Measurements from ENCODE around the gene RNF213.
"Not testable (repeated sequence)": the region's sequence is repeated elsewhere in the genome, so short reads cannot be mapped to it uniquely, and the experiment has no call there.

RNF213 gene

GRCh38 chr17:80327518-80327917, 66.9 kb downstream of the RNF213 start:
- DNase-seq = no peak

- no peak for DNase-seq
These were observed 68.2 kb downstream of the RNF213 start for GRCh38 chr17:80328634-80329380.

- DNase-seq = not testable (repeated sequence)
These were observed 68.8 kb downstream of the RNF213 start for GRCh38 chr17:80329421-80329820.

- no peak for DNase-seq
These were observed 69.6 kb downstream of the RNF213 start for GRCh38 chr17:80330276-80330675.

- not testable (repeated sequence) for DNase-seq
These were observed 70.3 kb downstream of the RNF213 start for GRCh38 chr17:80330938-80331337.

- DNase-seq = no peak
These were observed 71.2 kb downstream of the RNF213 start for GRCh38 chr17:80331820-80332219.

- no peak for DNase-seq
These were observed 76.7 kb downstream of the RNF213 start for GRCh38 chr17:80337195-80337895.

GRCh38 chr17:80339118-80339517, 78.5 kb downstream of the RNF213 start:
- no peak for DNase-seq

- DNase-seq = no peak
These were observed 79.2 kb downstream of the RNF213 start for GRCh38 chr17:80339731-80340456.

- DNase-seq = no peak
These were observed 84.7 kb downstream of the RNF213 start for GRCh38 chr17:80345321-80345720.

- no peak for DNase-seq
These were observed 85.3 kb downstream of the RNF213 start for GRCh38 chr17:80345841-80346497.

- DNase-seq = no peak
These were observed 86.0 kb downstream of the RNF213 start for GRCh38 chr17:80346498-80347275.

GRCh38 chr17:80347536-80347935, 86.9 kb downstream of the RNF213 start:
- no peak for DNase-seq

GRCh38 chr17:80347948-80348351, 87.3 kb downstream of the RNF213 start:
- DNase-seq = no peak

GRCh38 chr17:80348551-80349150, 88.0 kb downstream of the RNF213 start:
- no peak for DNase-seq

- DNase-seq = no peak
These were observed 88.5 kb downstream of the RNF213 start for GRCh38 chr17:80349151-80349651.

GRCh38 chr17:80349751-80350150, 89.1 kb downstream of the RNF213 start:
- DNase-seq = no peak

GRCh38 chr17:80352216-80352895, 91.7 kb downstream of the RNF213 start:
- no peak for DNase-seq

- DNase-seq = no peak
These were observed 92.5 kb downstream of the RNF213 start for GRCh38 chr17:80352991-80353665.

- no peak for DNase-seq
These were observed 93.1 kb downstream of the RNF213 start for GRCh38 chr17:80353718-80354275.

All from NK-92 treated with Interleukin-12 subunit alpha and Interleukin-12 subunit beta, amount 100 ng/mL, for 24 hours (cell line).